Anterior cingulate cortex (tissue), 58 donors: ENCODE measurements around the gene PIGR.

Experiments used
- DNase-seq, 58 donors: peaks; one replicate each; lab custom pipeline; 2025; lab: John Stamatoyannopoulos, UW

The PIGR gene, protein sequence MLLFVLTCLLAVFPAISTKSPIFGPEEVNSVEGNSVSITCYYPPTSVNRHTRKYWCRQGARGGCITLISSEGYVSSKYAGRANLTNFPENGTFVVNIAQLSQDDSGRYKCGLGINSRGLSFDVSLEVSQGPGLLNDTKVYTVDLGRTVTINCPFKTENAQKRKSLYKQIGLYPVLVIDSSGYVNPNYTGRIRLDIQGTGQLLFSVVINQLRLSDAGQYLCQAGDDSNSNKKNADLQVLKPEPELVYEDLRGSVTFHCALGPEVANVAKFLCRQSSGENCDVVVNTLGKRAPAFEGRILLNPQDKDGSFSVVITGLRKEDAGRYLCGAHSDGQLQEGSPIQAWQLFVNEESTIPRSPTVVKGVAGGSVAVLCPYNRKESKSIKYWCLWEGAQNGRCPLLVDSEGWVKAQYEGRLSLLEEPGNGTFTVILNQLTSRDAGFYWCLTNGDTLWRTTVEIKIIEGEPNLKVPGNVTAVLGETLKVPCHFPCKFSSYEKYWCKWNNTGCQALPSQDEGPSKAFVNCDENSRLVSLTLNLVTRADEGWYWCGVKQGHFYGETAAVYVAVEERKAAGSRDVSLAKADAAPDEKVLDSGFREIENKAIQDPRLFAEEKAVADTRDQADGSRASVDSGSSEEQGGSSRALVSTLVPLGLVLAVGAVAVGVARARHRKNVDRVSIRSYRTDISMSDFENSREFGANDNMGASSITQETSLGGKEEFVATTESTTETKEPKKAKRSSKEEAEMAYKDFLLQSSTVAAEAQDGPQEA

GRCh38 chr1:206946261-206946660 is at the start of gene PIGR:
Gene PIGR, minus strand, starts transcription at chr1:206946466. Its CDS starts 5,935 bp downstream, at chr1:206940531.
- no peak for DNase-seq

DNA sequence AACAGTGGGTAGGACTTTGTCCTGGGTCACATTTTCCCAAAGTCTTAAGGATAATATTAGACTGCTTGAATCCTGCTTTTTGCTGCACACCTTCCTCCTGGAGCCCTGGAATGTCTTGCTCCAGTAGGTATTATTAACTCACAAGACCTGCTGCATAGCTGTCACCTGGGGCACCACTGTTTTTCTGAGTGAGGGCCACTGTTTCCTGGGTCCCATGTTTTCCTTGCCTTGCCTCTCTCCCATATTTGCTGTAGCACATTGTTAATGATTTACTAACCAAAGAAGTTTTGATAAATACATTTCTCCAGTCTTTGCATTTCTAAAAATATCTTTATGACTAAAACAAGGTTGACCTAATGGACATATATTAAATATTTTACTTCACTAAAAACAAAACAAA is 46.5 kb upstream of the PIGR start:
- DNase-seq = no peak

DNA sequence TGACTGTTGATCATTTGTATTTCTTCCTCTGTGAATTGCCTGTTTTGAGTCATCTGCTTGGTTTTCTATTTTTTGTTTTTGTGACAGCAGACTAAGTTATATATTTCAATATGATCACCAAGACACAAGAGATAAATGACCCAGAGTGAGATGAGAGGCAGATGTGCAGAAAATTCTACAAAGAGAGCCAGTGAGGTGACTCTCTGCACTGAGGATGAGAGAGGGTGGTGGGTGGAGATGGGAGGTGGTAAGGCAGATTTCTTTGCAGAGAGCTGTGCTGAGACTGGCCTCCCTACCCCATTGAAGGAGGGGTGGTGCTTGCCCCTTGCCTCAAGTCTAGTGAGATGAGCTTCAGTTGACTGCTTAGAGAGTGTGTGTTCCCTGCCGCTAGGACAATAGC is 41.6 kb upstream of the PIGR start:
- DNase-seq = no peak

GRCh38 chr1:206986885-206987284 is 40.6 kb upstream of the PIGR start:
- no peak for DNase-seq

DNA sequence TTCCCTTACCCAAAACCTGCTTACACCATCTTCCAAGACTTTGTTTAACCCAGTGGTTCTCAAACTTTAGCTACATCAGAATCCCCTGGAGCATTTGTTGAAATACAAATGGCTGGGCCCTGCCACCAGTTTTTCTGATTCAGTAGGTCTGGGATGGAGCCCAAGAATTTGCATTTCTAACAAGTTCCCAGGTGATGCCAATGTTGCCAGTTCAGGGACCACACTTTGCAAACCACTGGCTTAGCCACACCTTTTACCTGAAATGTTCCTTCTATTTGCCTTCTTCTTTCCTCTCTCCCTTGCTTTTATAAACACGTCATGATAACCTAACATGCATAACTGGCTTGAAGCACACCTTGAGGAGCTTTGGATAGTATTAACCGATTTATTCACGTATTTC is 40.1 kb upstream of the PIGR start:
- no peak for DNase-seq

GRCh38 chr1:206985162-206985749 is 39.0 kb upstream of the PIGR start:
- no peak for DNase-seq

GRCh38 chr1:206982216-206982615 is 36.0 kb upstream of the PIGR start:
- DNase-seq = peak in 37 of 58 donors; percentile 5 to 67 (median 32)

GRCh38 chr1:206979379-206980043 is 33.2 kb upstream of the PIGR start:
- DNase-seq = no peak

GRCh38 chr1:206978259-206978658 is 32.0 kb upstream of the PIGR start:
- DNase-seq = no peak

- no peak for DNase-seq
These were observed 29.0 kb upstream of the PIGR start for GRCh38 chr1:206975306-206975705.

DNA sequence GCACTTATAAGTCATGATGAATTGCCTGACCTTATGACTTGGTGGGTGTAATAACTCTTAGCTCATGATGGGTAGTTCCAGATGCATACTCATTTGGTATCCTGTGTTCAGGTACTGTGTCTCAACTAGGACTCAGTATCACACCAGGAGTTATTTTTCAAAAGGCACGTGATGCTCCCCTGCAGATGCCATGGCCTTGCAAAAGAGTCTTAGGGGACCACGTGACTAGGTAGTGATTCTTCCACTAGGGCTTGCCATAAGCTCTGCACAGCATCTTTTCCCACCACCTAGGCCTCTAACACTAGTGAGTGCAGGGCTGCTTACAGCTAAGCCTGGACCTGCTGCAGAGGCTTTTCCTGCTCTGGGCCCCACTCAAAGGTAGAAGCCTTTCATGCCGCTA is 27.9 kb upstream of the PIGR start:
- DNase-seq = no peak

GRCh38 chr1:206972728-206973127 is 26.5 kb upstream of the PIGR start:
- DNase-seq = no peak

- no peak for DNase-seq
These were observed 24.9 kb upstream of the PIGR start for GRCh38 chr1:206971029-206971655.

DNA sequence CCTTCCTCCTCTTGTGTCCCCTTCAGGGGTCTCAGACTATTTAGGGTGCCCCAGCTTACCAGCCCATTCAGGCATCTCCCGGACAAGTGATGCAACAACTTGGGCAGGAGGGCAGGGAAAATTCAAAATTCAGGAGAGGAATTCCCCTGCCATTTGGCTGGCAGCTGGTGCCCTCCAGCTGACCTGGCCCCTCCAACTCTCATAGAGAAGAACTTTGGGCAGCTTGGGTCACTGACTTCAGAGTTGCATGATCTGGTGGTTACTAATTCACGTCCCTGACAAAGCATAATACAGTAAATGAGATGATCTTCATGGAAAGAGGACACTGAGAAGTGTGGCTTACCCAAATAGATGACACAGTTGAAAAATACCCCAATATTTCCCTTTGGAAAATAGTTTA is 24.2 kb upstream of the PIGR start, which contains the start of gene FCAMR:
Gene FCAMR, minus strand, starts transcription at position 15 of the 400 bp plus-strand sequence. CDS start 335 bp downstream, outside the sequence.
- no peak for DNase-seq

GRCh38 chr1:206969090-206969489 is 22.8 kb upstream of the PIGR start:
- no peak for DNase-seq

GRCh38 chr1:206967096-206967849 is 21.0 kb upstream of the PIGR start:
- DNase-seq = peak in 1 of 58 donors; percentile 37

- no peak for DNase-seq
These were observed 19.5 kb upstream of the PIGR start for GRCh38 chr1:206965781-206966180.

DNA sequence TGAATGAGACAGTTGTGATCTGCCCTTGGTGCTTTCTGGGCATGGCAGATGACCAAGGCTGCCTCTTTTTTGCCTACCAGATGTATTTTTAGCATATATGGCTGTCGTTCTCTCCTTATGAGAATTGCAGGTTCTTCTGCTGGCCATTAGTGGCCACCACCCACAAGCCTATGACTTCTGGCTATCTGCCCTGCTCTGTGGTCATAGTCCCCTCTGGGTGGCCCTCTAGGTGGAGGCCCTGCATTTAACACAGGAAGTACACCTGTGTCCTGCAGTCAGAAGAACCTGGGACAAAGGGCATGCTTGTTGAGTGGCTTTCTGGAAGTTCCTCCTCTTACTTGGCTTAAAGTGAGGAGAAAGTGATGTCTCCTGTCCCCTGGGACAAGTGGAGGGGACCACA is 17.5 kb upstream of the PIGR start:
- no peak for DNase-seq

DNA sequence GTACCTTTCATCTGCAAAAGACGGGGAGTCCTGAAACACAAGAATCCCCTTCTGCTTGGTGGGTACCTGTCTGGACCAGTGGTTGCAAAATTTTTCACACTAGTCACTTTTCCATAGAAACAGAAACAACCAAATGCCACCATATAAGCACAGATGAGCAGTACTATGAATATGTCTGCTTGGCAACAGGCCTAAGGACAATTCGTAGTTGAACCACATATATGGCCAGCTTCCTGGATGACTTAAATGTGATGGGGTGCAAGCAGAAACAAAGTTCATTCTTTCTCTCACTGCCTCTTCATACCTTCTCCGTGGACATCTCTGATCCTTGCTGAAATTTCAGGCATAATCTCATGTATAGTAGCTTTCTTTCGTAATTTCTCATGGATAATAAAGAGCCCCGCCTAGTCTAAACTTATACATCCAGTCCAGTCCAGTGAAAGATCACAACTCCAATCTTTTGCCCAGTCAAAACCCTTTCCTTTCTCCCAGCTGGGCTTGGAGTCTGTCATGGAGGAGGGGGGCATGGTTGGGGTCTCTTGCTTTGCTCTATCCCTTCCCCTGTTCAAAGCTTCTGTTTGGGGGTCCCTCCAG is 16.9 kb upstream of the PIGR start:
- DNase-seq = no peak
